Stimulated activated naive CD8-positive, alpha-beta T cell treated with anti-CD3 and anti-CD28 coated beads, Interleukin-15, Interleukin-2, amounts not matched to agents 100 ng/mL and 50 ng/mL, for 24 hours (primary cell): ENCODE data around the gene TLE4.

Experiments
- H3K27ac Mint-ChIP-seq: one replicate; pipeline ENCODE4 v1.8.0; 2021; ENCODE audit warnings: mild to moderate bottlenecking, mixed read lengths
- H3K27me3 Mint-ChIP-seq: one replicate; pipeline ENCODE4 v1.8.0; 2021; ENCODE audit warnings: mixed read lengths
- H3K36me3 Mint-ChIP-seq: one replicate; pipeline ENCODE4 v1.8.0; 2021; ENCODE audit warnings: low read depth, mixed read lengths
- H3K4me1 Mint-ChIP-seq: one replicate; pipeline ENCODE4 v1.8.0; 2021; ENCODE audit warnings: low read depth, mixed read lengths
- H3K4me3 Mint-ChIP-seq: one replicate; pipeline ENCODE4 v1.8.0; 2021; ENCODE audit warnings: mild to moderate bottlenecking, mixed read lengths
- H3K9me3 Mint-ChIP-seq: one replicate; pipeline ENCODE4 v1.8.0; 2021; ENCODE audit warnings: mixed read lengths

TLE4 gene

GRCh38 chr9:79579624-79580023, 7.9 kb downstream of the TLE4 start:
- Mint-ChIP-seq H3K27me3 (no peaks in the 10 kb centered on the region), H3K9me3 (no peaks in the 10 kb centered on the region), H3K4me3 (no peak overlapping the region), H3K27ac (no peak overlapping the region), H3K4me1 (peaks cover 91% of the 10 kb centered on the region), H3K36me3 (peaks cover 39% of the 10 kb centered on the region)

DNA sequence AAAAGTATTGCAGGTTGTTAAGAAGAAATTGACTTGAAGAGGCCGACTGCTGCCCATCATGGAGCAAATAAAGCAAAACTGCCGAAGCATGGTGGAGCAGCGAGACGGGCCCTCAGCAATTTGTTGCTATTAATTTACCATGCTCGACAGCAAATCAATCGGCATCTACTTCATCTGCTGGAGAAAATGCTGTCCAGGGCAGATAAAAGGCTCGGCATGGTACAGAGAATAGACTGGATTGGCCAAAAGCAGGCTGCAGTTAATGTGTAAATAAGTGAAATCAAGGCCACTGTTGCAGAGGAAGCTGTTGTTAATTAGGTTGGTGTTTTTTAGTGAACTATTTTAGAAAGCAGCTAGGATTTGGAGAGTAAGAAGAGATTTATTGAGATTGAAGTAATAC, 8.3 kb downstream of the TLE4 start:
- no peaks in the 10 kb centered on the region for H3K9me3 Mint-ChIP-seq
- no peak overlapping the region for H3K4me3 Mint-ChIP-seq
- H3K36me3 Mint-ChIP-seq = peaks cover 39% of the 10 kb centered on the region
- no peaks in the 10 kb centered on the region for H3K27me3 Mint-ChIP-seq
- H3K4me1 Mint-ChIP-seq = peaks cover 91% of the 10 kb centered on the region
- no peak overlapping the region for H3K27ac Mint-ChIP-seq

DNA sequence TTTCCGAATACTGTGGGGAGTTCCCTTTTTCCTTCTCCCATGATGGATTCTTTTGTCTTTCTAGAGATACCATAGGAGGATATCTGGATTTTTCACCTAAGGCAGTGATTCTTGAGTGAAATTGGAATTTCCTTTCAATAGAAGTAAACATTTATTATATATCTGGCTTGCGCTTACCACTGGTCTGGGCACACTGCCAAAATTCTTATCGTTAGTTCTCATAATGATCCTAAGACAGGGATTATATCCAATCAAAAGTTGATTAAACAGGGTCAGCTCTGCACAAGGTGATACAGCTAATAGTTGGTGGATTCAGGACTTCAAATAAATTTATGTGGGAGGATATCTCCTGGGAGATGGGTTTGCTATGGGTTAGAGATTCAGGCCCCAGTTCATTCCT, 9.6 kb downstream of the TLE4 start:
- Mint-ChIP-seq H3K4me3 (peak overlapping the region; percentile 47), H3K36me3 (peaks cover 33% of the 10 kb centered on the region), H3K4me1 (peaks cover 86% of the 10 kb centered on the region), H3K9me3 (no peaks in the 10 kb centered on the region), H3K27ac (peak overlapping the region; percentile 45), H3K27me3 (no peaks in the 10 kb centered on the region)

DNA sequence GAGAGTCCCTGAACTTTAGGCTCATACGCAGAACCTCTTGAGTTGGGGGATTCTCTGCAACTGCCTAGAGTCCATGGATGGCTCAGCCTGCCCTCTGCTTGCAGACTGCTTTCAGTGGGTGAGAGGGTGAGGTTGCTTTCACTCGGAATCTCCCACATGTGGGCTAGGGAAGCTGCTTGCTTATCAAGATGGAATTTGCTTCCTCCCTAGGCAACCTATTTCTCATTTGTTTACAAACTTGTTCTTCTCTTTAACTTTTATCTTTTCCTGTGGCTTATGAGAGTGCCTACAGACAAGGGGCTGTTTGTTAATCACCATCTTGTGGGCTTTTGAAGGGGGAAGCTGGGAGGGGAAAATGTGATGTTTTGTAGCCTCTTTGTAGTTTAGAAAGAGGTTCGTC, 10.0 kb downstream of the TLE4 start:
- Mint-ChIP-seq H3K4me3 (peak overlapping the region; percentile 47), H3K36me3 (peaks cover 32% of the 10 kb centered on the region), H3K9me3 (no peaks in the 10 kb centered on the region), H3K27ac (peak overlapping the region; percentile 45), H3K4me1 (peaks cover 83% of the 10 kb centered on the region), H3K27me3 (no peaks in the 10 kb centered on the region)

DNA sequence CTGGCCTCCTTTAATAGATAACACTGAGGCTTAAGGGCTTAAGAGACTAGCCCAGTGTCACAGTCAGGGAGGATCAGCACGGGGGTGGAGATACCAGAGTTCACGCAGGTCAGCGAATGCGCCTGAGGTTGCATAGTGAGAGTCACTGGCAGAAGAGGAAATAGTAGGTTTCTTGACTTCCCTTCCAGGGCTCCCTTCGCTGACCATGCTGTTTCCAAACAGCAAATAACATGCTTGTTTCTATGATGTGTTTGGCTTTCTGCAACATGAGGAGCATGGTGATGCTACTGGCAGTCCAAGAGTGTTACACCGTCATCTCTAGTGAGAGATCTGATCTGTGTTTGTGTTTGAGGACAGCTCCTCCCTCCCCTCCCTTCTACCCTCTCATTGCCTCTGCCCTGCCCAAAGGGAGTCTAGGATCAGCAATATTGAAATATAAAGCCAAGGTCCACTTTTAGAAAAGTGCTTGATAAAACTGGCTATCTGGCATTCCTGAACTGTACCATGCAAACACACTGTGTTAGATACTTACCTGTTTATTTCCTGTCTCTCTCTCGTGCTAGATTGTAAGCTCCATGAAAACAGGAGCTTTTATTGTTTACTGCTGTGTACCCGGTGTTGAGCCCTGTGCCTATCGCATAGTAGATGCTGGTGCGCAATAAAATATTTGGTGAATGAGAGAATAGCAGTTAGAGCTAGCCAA, 12.3 kb downstream of the TLE4 start:
- Mint-ChIP-seq H3K9me3 (no peaks in the 10 kb centered on the region), H3K36me3 (peaks cover 32% of the 10 kb centered on the region), H3K27me3 (no peaks in the 10 kb centered on the region), H3K27ac (no peak overlapping the region), H3K4me1 (peaks cover 68% of the 10 kb centered on the region), H3K4me3 (peak overlapping the region; percentile 47)

GRCh38 chr9:79584655-79584982, 12.9 kb downstream of the TLE4 start:
- Mint-ChIP-seq H3K4me3 (peak overlapping the region; percentile 47), H3K4me1 (peaks cover 70% of the 10 kb centered on the region), H3K36me3 (peaks cover 34% of the 10 kb centered on the region)

DNA sequence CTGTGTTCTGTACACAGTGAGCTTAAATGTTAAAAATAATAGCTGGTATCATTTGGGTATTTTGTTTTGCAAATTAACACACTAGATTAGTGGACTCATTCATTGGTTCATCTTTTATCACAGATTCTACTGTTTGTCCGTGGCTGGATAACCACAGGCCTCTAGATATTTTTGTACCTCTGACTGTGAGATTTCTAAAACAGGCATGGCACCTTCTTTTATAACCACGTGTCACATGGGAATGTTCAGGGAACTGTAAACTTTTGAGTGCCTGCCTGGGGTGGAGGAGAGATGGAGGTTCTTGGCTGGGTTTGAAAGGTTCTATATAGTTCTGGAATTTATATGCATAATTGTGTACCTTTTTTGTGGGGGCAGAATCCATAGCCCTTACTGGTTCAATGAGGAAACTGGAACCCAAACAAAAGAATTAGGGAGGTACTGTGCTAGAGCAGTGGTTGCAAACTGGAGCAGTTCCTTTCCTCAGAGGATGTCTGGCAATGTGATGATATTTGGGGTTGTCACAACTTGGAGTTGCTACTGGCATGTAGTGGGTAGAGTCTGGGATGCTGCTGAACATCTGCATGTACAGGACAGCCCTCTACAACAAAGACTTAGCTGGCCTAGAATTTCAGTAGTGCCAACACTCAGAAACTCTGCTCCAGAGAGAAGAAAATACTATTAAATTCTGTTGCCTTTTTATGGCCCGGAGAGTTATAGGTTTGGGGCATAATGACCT, 16.9 kb downstream of the TLE4 start:
- Mint-ChIP-seq H3K4me1 (peaks cover 74% of the 10 kb centered on the region), H3K4me3 (no peak overlapping the region), H3K27ac (no peak overlapping the region), H3K36me3 (peaks cover 33% of the 10 kb centered on the region), H3K27me3 (no peaks in the 10 kb centered on the region), H3K9me3 (no peaks in the 10 kb centered on the region)

More at GRCh38 chr9:79584655-79584982, 12.9 kb downstream of the TLE4 start:
- no peaks in the 10 kb centered on the region for H3K27me3 Mint-ChIP-seq
- no peaks in the 10 kb centered on the region for H3K9me3 Mint-ChIP-seq
- no peak overlapping the region for H3K27ac Mint-ChIP-seq

- Mint-ChIP-seq H3K27ac (no peak overlapping the region), H3K9me3 (no peaks in the 10 kb centered on the region), H3K27me3 (no peaks in the 10 kb centered on the region), H3K36me3 (peaks cover 30% of the 10 kb centered on the region), H3K4me1 (peaks cover 66% of the 10 kb centered on the region), H3K4me3 (no peak overlapping the region)
Measured at GRCh38 chr9:79591458-79591857, 19.7 kb downstream of the TLE4 start.

DNA sequence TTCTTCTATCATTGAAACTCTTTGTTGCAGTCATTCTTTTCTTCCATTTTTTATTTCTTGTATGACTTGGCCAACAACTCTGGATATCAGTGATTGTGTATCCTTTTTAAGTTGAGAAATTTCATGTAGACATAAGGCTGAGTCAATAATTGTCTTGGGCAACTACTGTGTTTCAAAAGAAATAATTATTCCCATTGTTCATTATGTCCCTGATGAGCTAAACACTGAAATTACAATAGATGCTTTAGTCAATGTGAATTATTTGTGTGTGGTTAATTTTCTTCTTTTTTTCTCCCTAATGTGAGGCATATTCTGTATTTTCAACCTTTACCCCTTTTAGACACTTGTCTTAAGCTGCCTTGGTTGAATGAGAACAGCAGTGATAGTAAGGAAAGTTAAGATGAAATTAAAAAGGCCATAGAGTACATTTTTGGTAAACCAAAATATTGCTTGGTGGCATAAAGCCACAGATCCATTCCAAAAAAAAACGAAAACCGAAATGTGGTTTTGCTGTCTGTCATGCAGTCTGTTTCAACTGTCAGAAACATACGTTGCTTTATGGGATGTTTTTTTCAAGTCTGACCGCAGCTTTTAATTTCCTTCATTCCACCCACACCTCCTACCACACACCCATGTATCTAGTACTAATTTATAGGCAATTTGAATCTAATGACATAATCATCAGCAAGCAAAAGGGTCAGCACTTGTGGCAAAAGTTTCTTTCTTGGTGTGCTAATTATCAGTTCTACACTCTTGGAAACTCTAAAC, 21.1 kb downstream of the TLE4 start:
- no peaks in the 10 kb centered on the region for H3K9me3 Mint-ChIP-seq
- no peaks in the 10 kb centered on the region for H3K27me3 Mint-ChIP-seq
- peak overlapping the region; percentile 64 for H3K4me3 Mint-ChIP-seq
- H3K4me1 Mint-ChIP-seq = peaks cover 76% of the 10 kb centered on the region
- H3K27ac Mint-ChIP-seq = peak overlapping the region; percentile 53
- H3K36me3 Mint-ChIP-seq = peaks cover 32% of the 10 kb centered on the region

DNA sequence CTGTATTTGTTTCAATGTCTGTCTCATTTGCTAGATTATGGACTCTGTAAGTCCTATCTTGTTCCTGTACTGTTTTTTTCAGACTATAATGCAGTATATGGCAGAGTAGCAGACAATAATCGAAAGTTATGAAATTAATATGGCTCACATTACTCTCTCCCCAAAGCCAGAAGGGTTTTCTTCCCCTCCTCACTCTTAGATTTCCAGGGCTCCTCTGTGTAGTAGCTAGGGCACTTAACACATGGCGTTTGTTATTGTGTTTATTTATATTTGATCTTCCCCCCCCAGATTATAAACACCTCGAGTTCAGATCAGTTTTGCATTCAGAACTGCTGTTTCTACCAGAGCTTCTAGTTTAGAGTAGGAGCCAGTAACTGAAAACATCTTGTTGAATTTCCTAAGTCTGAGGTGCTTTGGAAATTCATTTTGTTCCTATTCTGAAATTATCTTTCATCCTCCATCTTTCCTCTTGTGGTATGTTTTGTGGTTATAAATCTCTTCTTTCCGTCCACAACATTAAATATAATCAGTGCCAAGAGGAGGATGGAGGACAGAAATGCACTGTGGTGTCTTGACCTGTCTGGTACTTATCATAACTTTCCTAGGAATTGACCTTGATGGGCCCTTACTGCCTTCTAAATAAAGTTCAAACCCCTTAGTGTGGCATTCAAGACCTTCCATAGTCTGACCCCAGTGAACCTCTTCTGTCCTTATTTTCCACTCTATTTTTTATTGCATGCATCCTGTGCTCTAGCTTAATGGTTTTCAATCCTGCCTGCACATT, 27.0 kb downstream of the TLE4 start:
- H3K4me1 Mint-ChIP-seq = peaks cover 56% of the 10 kb centered on the region
- H3K36me3 Mint-ChIP-seq = peaks cover 35% of the 10 kb centered on the region
- no peaks in the 10 kb centered on the region for H3K27me3 Mint-ChIP-seq
- no peak overlapping the region for H3K4me3 Mint-ChIP-seq
- peaks cover 9% of the 10 kb centered on the region for H3K9me3 Mint-ChIP-seq
- no peak overlapping the region for H3K27ac Mint-ChIP-seq

DNA sequence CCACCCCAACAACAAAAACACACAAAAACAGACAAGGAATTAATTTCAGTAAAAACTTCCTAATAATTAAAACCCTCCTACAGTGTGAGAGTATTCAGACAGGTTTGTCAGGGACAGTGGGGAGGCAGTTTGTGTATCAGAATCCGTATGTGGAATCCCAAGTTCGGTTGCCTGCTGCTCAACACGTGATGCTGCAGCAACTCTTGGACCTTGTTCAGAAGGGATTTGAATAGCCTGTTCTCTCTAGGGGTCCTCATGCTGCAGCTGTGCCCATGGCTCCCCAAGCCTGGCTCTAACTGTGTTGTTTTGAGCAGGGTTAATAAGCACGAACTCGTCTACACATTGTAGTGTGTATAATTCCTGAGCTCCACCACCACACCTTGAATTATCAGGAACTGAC, 28.7 kb downstream of the TLE4 start:
- Mint-ChIP-seq H3K4me3 (no peak overlapping the region), H3K27ac (no peak overlapping the region), H3K36me3 (peaks cover 35% of the 10 kb centered on the region), H3K27me3 (no peaks in the 10 kb centered on the region), H3K9me3 (peaks cover 9% of the 10 kb centered on the region), H3K4me1 (peaks cover 46% of the 10 kb centered on the region)

GRCh38 chr9:79603222-79603920, 31.6 kb downstream of the TLE4 start:
- Mint-ChIP-seq H3K4me3 (no peak overlapping the region), H3K27ac (no peak overlapping the region), H3K36me3 (peaks cover 39% of the 10 kb centered on the region), H3K4me1 (peaks cover 50% of the 10 kb centered on the region), H3K9me3 (peaks cover 26% of the 10 kb centered on the region), H3K27me3 (no peaks in the 10 kb centered on the region)

DNA sequence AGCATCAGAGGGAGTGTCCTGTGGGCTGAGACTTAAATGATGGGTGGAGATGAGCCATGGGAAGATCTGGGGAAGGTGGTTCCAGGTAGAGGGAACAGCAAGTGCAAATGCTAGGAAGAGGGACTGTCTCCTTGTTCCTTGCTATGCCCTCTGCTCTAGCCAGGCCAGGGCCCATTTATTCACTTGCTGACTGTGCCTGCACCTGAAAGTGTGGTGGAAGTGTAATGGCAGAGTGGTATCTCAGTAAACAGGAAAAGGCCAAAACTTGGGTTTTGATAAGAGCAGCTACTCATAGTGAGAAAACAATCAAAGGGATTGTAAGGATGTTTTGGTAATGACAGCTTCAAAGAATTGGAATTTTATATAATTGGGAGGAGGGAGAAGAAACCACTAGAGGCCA, 32.4 kb downstream of the TLE4 start:
- Mint-ChIP-seq H3K9me3 (peaks cover 26% of the 10 kb centered on the region), H3K4me1 (peaks cover 45% of the 10 kb centered on the region), H3K27ac (no peak overlapping the region), H3K36me3 (peaks cover 39% of the 10 kb centered on the region), H3K27me3 (no peaks in the 10 kb centered on the region), H3K4me3 (no peak overlapping the region)

DNA sequence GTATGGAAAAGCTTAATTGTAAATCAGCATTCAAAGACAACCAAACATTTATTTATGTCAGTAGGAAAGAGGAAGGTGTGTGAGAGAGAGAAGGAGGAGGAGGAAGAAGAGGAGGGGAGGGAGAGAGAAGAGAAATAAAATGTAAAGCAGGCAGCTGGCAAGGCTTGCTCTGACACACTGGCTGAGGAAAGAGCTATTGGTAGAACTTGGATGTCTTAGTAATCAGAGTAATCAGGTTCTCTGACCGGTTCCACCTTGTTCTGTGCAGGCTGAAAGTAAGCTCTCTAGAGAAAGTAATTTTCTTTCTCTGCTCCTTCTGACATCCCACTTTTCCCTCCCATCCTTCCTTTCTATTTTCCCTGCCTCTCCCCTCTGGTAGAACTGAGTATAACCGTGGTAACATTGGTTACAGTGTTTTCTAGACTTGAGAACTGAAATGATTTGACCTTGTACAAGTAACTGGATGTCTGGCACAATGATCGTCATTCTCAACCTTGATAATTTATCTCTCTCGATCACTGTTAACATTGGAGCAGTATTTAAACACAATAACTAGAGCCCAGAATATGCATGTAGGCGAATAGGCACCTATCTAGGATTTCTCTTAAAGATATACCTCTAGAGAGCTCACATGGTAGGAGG, 33.3 kb downstream of the TLE4 start:
- H3K36me3 Mint-ChIP-seq = peaks cover 35% of the 10 kb centered on the region
- H3K27me3 Mint-ChIP-seq = no peaks in the 10 kb centered on the region
- peaks cover 26% of the 10 kb centered on the region for H3K9me3 Mint-ChIP-seq
- no peak overlapping the region for H3K4me3 Mint-ChIP-seq
- H3K4me1 Mint-ChIP-seq = peaks cover 38% of the 10 kb centered on the region
- H3K27ac Mint-ChIP-seq = no peak overlapping the region
